Measurements from ENCODE around the gene CYP2C9.

DNA sequence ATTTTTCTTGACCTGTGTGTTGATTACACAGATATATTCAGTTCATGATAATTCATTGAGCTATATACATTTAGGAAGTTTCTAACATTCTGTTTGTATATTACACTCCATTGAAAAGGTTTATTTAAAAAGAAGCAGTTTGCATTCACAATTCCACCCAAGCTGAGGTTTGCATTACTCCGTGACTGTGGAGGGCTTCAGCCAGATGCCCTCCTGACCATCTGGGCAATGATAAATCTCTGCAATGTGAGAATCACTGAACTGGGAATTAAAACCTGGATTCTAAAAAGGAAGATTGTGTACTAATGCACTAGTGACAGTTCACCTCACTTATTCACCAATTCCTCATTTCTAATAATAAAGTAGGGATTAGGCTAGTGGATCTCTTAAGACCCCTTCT lies 36.4 kb upstream of the CYP2C9 start:
- TF ChIP-seq, protein P1, sequence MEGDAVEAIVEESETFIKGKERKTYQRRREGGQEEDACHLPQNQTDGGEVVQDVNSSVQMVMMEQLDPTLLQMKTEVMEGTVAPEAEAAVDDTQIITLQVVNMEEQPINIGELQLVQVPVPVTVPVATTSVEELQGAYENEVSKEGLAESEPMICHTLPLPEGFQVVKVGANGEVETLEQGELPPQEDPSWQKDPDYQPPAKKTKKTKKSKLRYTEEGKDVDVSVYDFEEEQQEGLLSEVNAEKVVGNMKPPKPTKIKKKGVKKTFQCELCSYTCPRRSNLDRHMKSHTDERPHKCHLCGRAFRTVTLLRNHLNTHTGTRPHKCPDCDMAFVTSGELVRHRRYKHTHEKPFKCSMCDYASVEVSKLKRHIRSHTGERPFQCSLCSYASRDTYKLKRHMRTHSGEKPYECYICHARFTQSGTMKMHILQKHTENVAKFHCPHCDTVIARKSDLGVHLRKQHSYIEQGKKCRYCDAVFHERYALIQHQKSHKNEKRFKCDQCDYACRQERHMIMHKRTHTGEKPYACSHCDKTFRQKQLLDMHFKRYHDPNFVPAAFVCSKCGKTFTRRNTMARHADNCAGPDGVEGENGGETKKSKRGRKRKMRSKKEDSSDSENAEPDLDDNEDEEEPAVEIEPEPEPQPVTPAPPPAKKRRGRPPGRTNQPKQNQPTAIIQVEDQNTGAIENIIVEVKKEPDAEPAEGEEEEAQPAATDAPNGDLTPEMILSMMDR (IDR thresholded peaks at IDR 0.05) = no peak
- TF ChIP-seq, protein P2, sequence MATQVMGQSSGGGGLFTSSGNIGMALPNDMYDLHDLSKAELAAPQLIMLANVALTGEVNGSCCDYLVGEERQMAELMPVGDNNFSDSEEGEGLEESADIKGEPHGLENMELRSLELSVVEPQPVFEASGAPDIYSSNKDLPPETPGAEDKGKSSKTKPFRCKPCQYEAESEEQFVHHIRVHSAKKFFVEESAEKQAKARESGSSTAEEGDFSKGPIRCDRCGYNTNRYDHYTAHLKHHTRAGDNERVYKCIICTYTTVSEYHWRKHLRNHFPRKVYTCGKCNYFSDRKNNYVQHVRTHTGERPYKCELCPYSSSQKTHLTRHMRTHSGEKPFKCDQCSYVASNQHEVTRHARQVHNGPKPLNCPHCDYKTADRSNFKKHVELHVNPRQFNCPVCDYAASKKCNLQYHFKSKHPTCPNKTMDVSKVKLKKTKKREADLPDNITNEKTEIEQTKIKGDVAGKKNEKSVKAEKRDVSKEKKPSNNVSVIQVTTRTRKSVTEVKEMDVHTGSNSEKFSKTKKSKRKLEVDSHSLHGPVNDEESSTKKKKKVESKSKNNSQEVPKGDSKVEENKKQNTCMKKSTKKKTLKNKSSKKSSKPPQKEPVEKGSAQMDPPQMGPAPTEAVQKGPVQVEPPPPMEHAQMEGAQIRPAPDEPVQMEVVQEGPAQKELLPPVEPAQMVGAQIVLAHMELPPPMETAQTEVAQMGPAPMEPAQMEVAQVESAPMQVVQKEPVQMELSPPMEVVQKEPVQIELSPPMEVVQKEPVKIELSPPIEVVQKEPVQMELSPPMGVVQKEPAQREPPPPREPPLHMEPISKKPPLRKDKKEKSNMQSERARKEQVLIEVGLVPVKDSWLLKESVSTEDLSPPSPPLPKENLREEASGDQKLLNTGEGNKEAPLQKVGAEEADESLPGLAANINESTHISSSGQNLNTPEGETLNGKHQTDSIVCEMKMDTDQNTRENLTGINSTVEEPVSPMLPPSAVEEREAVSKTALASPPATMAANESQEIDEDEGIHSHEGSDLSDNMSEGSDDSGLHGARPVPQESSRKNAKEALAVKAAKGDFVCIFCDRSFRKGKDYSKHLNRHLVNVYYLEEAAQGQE (IDR thresholded peaks at IDR 0.05) = no peak
- TF ChIP-seq POLR2A (IDR thresholded peaks at IDR 0.05; ENCODE audit: low read length) (no peak), ESRRA (IDR thresholded peaks at IDR 0.05; ENCODE audit: borderline replicate concordance, low read length) (no peak), ELK1 (IDR thresholded peaks at IDR 0.05; ENCODE audit: low read depth, low read length) (no peak), ZC3H11A (IDR thresholded peaks at IDR 0.05) (no peak), RAD21 (conservative IDR thresholded peaks at IDR 0.05 in 1 of 2, IDR thresholded peaks at IDR 0.05 in 1 of 2) (no peak), FOSL2 (IDR thresholded peaks at IDR 0.05) (no peak), FOSL2 (CRISPR knock-in tag; IDR thresholded peaks at IDR 0.05) (no peak), CHD4 (IDR thresholded peaks at IDR 0.05; ENCODE audit: borderline replicate concordance) (no peak), ZFP36 (IDR thresholded peaks at IDR 0.05; ENCODE audit: borderline replicate concordance, partially characterized antibody) (no peak), GATA3 (IDR thresholded peaks at IDR 0.05; ENCODE audit: borderline replicate concordance) (no peak), CEBPB (IDR thresholded peaks at IDR 0.05) (no peak), RNF2 (IDR thresholded peaks at IDR 0.05; ENCODE audit: borderline replicate concordance, low read depth) (no peak), CHD2 (IDR thresholded peaks at IDR 0.05; ENCODE audit: low read length, partially characterized antibody) (no peak)
